Stromal cell of bone marrow (primary cell): ENCODE measurements around the gene CCL5.

Experiments used
- DNase-seq: peaks from one replicate; pipeline ENCODE4 v3.0.0-alpha.2; 2012; ENCODE audit warnings: low read depth

The CCL5 gene

GRCh38 chr17:35867574-35867973 is 12.6 kb downstream of the CCL5 start:
- DNase-seq, result no peak

- DNase-seq, result peak; percentile 10
These were observed 13.7 kb downstream of the CCL5 start for GRCh38 chr17:35866341-35866950.

- peak; percentile 32 for DNase-seq
These were observed 14.5 kb downstream of the CCL5 start for GRCh38 chr17:35865412-35866340.

GRCh38 chr17:35864853-35865252 is 15.3 kb downstream of the CCL5 start:
- no peak for DNase-seq

- DNase-seq, result no peak
These were observed 23.6 kb downstream of the CCL5 start for GRCh38 chr17:35856603-35857002.

GRCh38 chr17:35855965-35856364 is 24.2 kb downstream of the CCL5 start:
- DNase-seq, result no peak

GRCh38 chr17:35849469-35850348 is 30.5 kb downstream of the CCL5 start:
- peak; percentile 53 for DNase-seq

- DNase-seq, result no peak
These were observed 32.4 kb downstream of the CCL5 start for GRCh38 chr17:35847633-35848373.

- no peak for DNase-seq
These were observed 33.2 kb downstream of the CCL5 start for GRCh38 chr17:35847006-35847405.

GRCh38 chr17:35846055-35846809 is 33.9 kb downstream of the CCL5 start:
- DNase-seq, result peak; percentile 17

- no peak for DNase-seq
These were observed 35.6 kb downstream of the CCL5 start for GRCh38 chr17:35844547-35844946.

- no peak for DNase-seq
These were observed 36.5 kb downstream of the CCL5 start for GRCh38 chr17:35843698-35844097.

GRCh38 chr17:35842239-35842638 is 37.9 kb downstream of the CCL5 start:
- DNase-seq, result no peak

- peak; percentile 6 for DNase-seq
These were observed 38.7 kb downstream of the CCL5 start for GRCh38 chr17:35841505-35841904.

GRCh38 chr17:35841101-35841500 is 39.1 kb downstream of the CCL5 start:
- no peak for DNase-seq

- DNase-seq, result no peak
These were observed 55.0 kb downstream of the CCL5 start for GRCh38 chr17:35825206-35825605.
